Breast epithelium (tissue), 4 donors: ENCODE data around the gene SOX1. TPM values are rescaled to one million over a fixed set of nuclear protein-coding genes. Genes with fewer than 3 reads are reported as not detected.

Experiments
- DNase-seq, 2 donors: peaks; one replicate each; pipeline ENCODE4 v3.0.0-alpha.2; 2019; ENCODE audit warnings: low spot score in 2 of 2
- H3K27ac ChIP-seq, 2 donors: fragments of 200-600 bp; sonication (generic) in 1 of 2; one replicate each; pipeline ENCODE4 v1.5.1; 2016 to 2019; ENCODE audit warnings: mild to moderate bottlenecking in 1 of 2
- H3K27me3 ChIP-seq, 2 donors: fragments of 200-600 bp; sonication (generic) in 1 of 2; one replicate each; pipeline versions ENCODE4 v1.5.1 to v1.6.0; 2017 to 2019; ENCODE audit warnings: control low read depth in 1 of 2, mild to moderate bottlenecking in 1 of 2
- H3K36me3 ChIP-seq: fragments of 200-600 bp; one replicate; pipeline ENCODE4 v1.5.1; 2019
- H3K4me1 ChIP-seq, 2 donors: fragments of 200-600 bp; sonication (generic); one replicate each; pipeline ENCODE4 v1.5.1; 2016 to 2019; ENCODE audit warnings: control low read depth in 1 of 2
- H3K4me3 ChIP-seq, 3 donors: fragments of 200-600 bp; sonication (generic); 1 replicate in 2 of 3; 2 replicates in 1 of 3; pipeline ENCODE4 v1.5.1; 2016 to 2019; ENCODE audit warnings: mild to moderate bottlenecking in 3 of 3, moderate library complexity in 2 of 3
- H3K9me3 ChIP-seq, 2 donors: fragments of 200-600 bp; sonication (generic) in 1 of 2; one replicate each; pipeline ENCODE4 v1.5.1; 2016 to 2019; ENCODE audit warnings: control low read depth in 1 of 2
- CTCF ChIP-seq, 3 donors: fragments of 450-650 bp; IDR thresholded peaks; one replicate each; pipeline ENCODE4 v1.5.1; 2016 to 2017; ENCODE audit warnings: antibody characterized with exemption in 3 of 3, mild to moderate bottlenecking in 3 of 3, moderate library complexity in 3 of 3
- POLR2A ChIP-seq: fragments of 450-650 bp; IDR thresholded peaks from one replicate; pipeline ENCODE4 v1.6.1; 2016; ENCODE audit warnings: antibody characterized with exemption, mild to moderate bottlenecking, moderate library complexity
- POLR2AphosphoS5 ChIP-seq, 3 donors: sonication (generic); formaldehyde crosslinking; IDR thresholded peaks; one replicate each; pipeline ENCODE4 v1.6.1; 2017; ENCODE audit warnings: antibody characterized with exemption in 3 of 3
- intact Hi-C: fragments of 100-400 bp; cut with DNase I; formaldehyde crosslinking; loops from one replicate; pipeline ENCODE4 v1.15.1; 2023; ENCODE audit warnings: low total_unique reads
- total RNA-seq, 3 donors: library from RNA; depleted of rRNA; stranded (reverse); fragments of >200 nt; gene quantifications; one replicate each; pipeline ENCODE4 v1.1.0, GENCODE V29; 2016

SOX1 gene
- total RNA-seq, 3 donors from 2014 or later, result not detected

- H3K27ac ChIP-seq, result no peak overlapping the region
- no peaks in the 10 kb centered on the region for H3K9me3 ChIP-seq
- H3K4me1 ChIP-seq, result no peaks in the 10 kb centered on the region
- H3K4me3 ChIP-seq, result no peak overlapping the region
- H3K27me3 ChIP-seq, result peaks cover 9 to 100% of the 10 kb centered on the region in 2 donors
- no peak for TF ChIP-seq POLR2AphosphoS5 (IDR thresholded peaks at IDR 0.05)
- TF ChIP-seq CTCF (IDR thresholded peaks at IDR 0.05), result no peak
- TF ChIP-seq POLR2A, result no peak
- intact Hi-C loops, result no loop called here
- H3K36me3 ChIP-seq, result no peaks in the 10 kb centered on the region
- no peak for DNase-seq
Measured at GRCh38 chr13:112058519-112058873, 8.5 kb upstream of the SOX1 start.

- Histone ChIP-seq H3K27me3 (peaks cover 9 to 100% of the 10 kb centered on the region in 2 donors), H3K4me1 (no peaks in the 10 kb centered on the region)
- DNase-seq, result no peak
Measured at GRCh38 chr13:112058941-112059340, 8.0 kb upstream of the SOX1 start.

GRCh38 chr13:112059457-112060281 is 7.3 kb upstream of the SOX1 start:
- H3K9me3 ChIP-seq, result no peaks in the 10 kb centered on the region
- H3K36me3 ChIP-seq, result no peaks in the 10 kb centered on the region
- no peaks in the 10 kb centered on the region for H3K4me1 ChIP-seq
- DNase-seq, result no peak
- TF ChIP-seq POLR2A (no peak), CTCF (IDR thresholded peaks at IDR 0.05) (no peak), POLR2AphosphoS5 (IDR thresholded peaks at IDR 0.05) (no peak)
- no peak overlapping the region for H3K4me3 ChIP-seq
- intact Hi-C loops, result no loop called here
- no peak overlapping the region for H3K27ac ChIP-seq
- H3K27me3 ChIP-seq, result peaks cover 9 to 100% of the 10 kb centered on the region in 2 donors

More at GRCh38 chr13:112058941-112059340, 8.0 kb upstream of the SOX1 start:
- TF ChIP-seq POLR2AphosphoS5 (IDR thresholded peaks at IDR 0.05) (no peak), CTCF (IDR thresholded peaks at IDR 0.05) (no peak), POLR2A (no peak)
- no peaks in the 10 kb centered on the region for H3K9me3 ChIP-seq
- no peaks in the 10 kb centered on the region for H3K36me3 ChIP-seq
- intact Hi-C loops, result no loop called here
- H3K4me3 ChIP-seq, result no peak overlapping the region
- no peak overlapping the region for H3K27ac ChIP-seq

- no peaks in the 10 kb centered on the region for H3K9me3 ChIP-seq
- no peak overlapping the region for H3K27ac ChIP-seq
- H3K36me3 ChIP-seq, result no peaks in the 10 kb centered on the region
- H3K27me3 ChIP-seq, result peaks cover 9 to 100% of the 10 kb centered on the region in 2 donors
- DNase-seq, result no peak
- H3K4me1 ChIP-seq, result no peaks in the 10 kb centered on the region
- no peak overlapping the region for H3K4me3 ChIP-seq
- TF ChIP-seq POLR2A (no peak), CTCF (IDR thresholded peaks at IDR 0.05) (no peak), POLR2AphosphoS5 (IDR thresholded peaks at IDR 0.05) (no peak)
- intact Hi-C loops, result no loop called here
Measured at GRCh38 chr13:112060282-112060830, 6.6 kb upstream of the SOX1 start.

- Histone ChIP-seq H3K9me3 (no peaks in the 10 kb centered on the region), H3K4me1 (no peaks in the 10 kb centered on the region), H3K27ac (no peak overlapping the region), H3K36me3 (no peaks in the 10 kb centered on the region), H3K4me3 (no peak overlapping the region), H3K27me3 (peaks cover 7 to 100% of the 10 kb centered on the region in 2 donors)
- TF ChIP-seq POLR2A (no peak), CTCF (IDR thresholded peaks at IDR 0.05) (no peak)
- intact Hi-C loops, result no loop called here
- DNase-seq, result no peak
Measured at GRCh38 chr13:112060899-112061366, 6.0 kb upstream of the SOX1 start.
